OCI-LY1 (cell line): ENCODE data around the gene DGKB.
A peak's percentile ranks its signal among the peaks of the same experiment; 100 is the strongest.

Experiments used
- EZH2 ChIP-seq: fragments of 200-600 bp; sonication (generic), shearing (Covaris generic); IDR thresholded peaks from 2 replicates; pipeline ENCODE4 v1.8.0; 2017; ENCODE audit warnings: borderline replicate concordance, mixed run types, mild to moderate bottlenecking, antibody characterized with exemption, low read length, moderate library complexity, mixed read lengths
- TF ChIP-seq, protein P1 (sequence below): fragments of 200-600 bp; sonication (generic), shearing (Covaris generic); IDR thresholded peaks from 2 replicates; pipeline ENCODE4 v1.5.1; 2017; ENCODE audit warnings: mild to moderate bottlenecking, antibody characterized with exemption, low read length, moderate library complexity, mixed read lengths

DNA sequence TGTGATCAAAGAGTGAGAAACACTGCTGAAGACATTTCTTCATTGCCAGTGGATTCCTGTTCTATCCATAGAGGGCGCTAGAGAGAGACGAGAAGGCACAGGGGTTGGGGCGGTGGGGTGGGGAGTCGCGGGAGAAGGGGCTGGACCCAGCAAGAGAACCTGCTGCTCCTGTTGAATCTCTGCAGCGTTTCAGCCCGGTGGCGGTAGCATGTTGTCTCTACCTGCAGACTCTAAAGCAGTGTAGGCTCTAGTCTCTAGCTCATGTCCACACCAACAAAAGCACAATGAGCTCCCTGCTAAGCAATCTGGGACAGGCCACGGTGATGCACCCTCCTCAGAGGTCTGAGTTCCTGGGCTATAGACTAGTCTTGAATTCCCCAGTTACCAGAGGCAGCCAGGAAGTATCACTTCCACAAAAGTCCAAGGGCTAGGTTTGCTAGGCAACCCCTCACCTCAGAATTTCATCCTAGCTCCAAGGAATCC is 167.7 kb downstream of the DGKB start:
- TF ChIP-seq, protein P1, sequence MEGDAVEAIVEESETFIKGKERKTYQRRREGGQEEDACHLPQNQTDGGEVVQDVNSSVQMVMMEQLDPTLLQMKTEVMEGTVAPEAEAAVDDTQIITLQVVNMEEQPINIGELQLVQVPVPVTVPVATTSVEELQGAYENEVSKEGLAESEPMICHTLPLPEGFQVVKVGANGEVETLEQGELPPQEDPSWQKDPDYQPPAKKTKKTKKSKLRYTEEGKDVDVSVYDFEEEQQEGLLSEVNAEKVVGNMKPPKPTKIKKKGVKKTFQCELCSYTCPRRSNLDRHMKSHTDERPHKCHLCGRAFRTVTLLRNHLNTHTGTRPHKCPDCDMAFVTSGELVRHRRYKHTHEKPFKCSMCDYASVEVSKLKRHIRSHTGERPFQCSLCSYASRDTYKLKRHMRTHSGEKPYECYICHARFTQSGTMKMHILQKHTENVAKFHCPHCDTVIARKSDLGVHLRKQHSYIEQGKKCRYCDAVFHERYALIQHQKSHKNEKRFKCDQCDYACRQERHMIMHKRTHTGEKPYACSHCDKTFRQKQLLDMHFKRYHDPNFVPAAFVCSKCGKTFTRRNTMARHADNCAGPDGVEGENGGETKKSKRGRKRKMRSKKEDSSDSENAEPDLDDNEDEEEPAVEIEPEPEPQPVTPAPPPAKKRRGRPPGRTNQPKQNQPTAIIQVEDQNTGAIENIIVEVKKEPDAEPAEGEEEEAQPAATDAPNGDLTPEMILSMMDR = peak; percentile 41
- TF ChIP-seq EZH2 = no peak
